OCI-LY7 (cell line): Measurements from ENCODE around the gene HAND1. TPM values are rescaled to one million over a fixed set of nuclear protein-coding genes. Genes with fewer than 3 reads are reported as not detected.

ENCODE experiments used
- BruUV-seq: library from RNA; stranded (reverse); fragments of 400-500 nt; replicated peaks from 2 replicates; lab custom pipeline; 2021; lab: Mats Ljungman, UMichigan
- CTCF ChIA-PET: fragments of 300-600 bp; sonication (Branson Sonifier 250); formaldehyde crosslinking; loops from one replicate; lab custom pipeline; 2022; ENCODE audit warnings: antibody characterized with exemption; ENCODE audit not compliant: unreplicated experiment; lab: Charles Lee
- POLR2A ChIA-PET: fragments of 300-600 bp; sonication (Branson Sonifier 250); formaldehyde crosslinking; loops from one replicate; lab custom pipeline; 2022; ENCODE audit warnings: antibody characterized with exemption; lab: Charles Lee
- DNase-seq: peaks from one replicate; pipeline ENCODE4 v3.0.0-alpha.2; 2015; ENCODE audit warnings: low spot score
- H2AFZ ChIP-seq: fragments of 200-600 bp; sonication (generic), shearing (Covaris generic); 2 replicates; pipeline ENCODE4 v1.6.1; 2014; ENCODE audit warnings: mild to moderate bottlenecking, antibody characterized with exemption, low read length, moderate library complexity
- H3K27ac ChIP-seq: fragments of 200-600 bp; sonication (generic); 2 replicates; pipeline ENCODE4 v1.5.1; 2014; ENCODE audit warnings: mixed run types, low read depth, mild to moderate bottlenecking, moderate library complexity, low read length, inconsistent platforms; ENCODE audit not compliant: poor library complexity, severe bottlenecking
- H3K36me3 ChIP-seq: fragments of 200-600 bp; sonication (generic); 2 replicates; pipeline ENCODE4 v1.6.1; 2014; ENCODE audit warnings: mild to moderate bottlenecking, antibody characterized with exemption, low read length, moderate library complexity, mixed read lengths; ENCODE audit not compliant: insufficient read depth
- H3K4me1 ChIP-seq: fragments of 200-600 bp; sonication (generic); 2 replicates; pipeline ENCODE4 v1.5.1; 2014; ENCODE audit warnings: mild to moderate bottlenecking, low read length; ENCODE audit not compliant: insufficient read depth, poor library complexity, severe bottlenecking
- H3K4me2 ChIP-seq: fragments of 200-600 bp; sonication (generic); 2 replicates; pipeline ENCODE4 v1.6.1; 2014; ENCODE audit warnings: mild to moderate bottlenecking, low read length
- H3K4me3 ChIP-seq: fragments of 200-600 bp; sonication (generic); 2 replicates; pipeline ENCODE4 v1.5.1; 2014; ENCODE audit warnings: mild to moderate bottlenecking, low read depth, low read length; ENCODE audit not compliant: poor library complexity, severe bottlenecking
- H3K79me2 ChIP-seq: fragments of 200-600 bp; sonication (generic); 2 replicates; pipeline ENCODE4 v1.6.1; 2016; ENCODE audit warnings: low read depth, mild to moderate bottlenecking, low read length, moderate library complexity, mixed read lengths; ENCODE audit not compliant: insufficient read depth
- H3K9me2 ChIP-seq: fragments of 200-600 bp; sonication (generic); 2 replicates; pipeline ENCODE4 v1.6.1; 2016; ENCODE audit warnings: mild to moderate bottlenecking, low read length, mixed read lengths; ENCODE audit not compliant: insufficient read depth
- H3K9me3 ChIP-seq: fragments of 200-600 bp; sonication (generic); 2 replicates; pipeline ENCODE4 v1.6.1; 2014; ENCODE audit warnings: mild to moderate bottlenecking, mixed run types, low read length, mixed read lengths
- H4K20me1 ChIP-seq: fragments of 200-600 bp; sonication (generic); 2 replicates; pipeline ENCODE4 v1.6.1; 2014; ENCODE audit warnings: mild to moderate bottlenecking, antibody characterized with exemption, low read length, moderate library complexity, mixed read lengths; ENCODE audit not compliant: insufficient read depth
- CTCF ChIP-seq: fragments of 200-600 bp; sonication (generic); conservative IDR thresholded peaks from 2 replicates; pipeline ENCODE4 v1.5.1; 2014; ENCODE audit warnings: mild to moderate bottlenecking, antibody characterized with exemption, low read length, moderate library complexity, mixed read lengths
- EZH2phosphoT487 ChIP-seq: fragments of 200-600 bp; sonication (generic); IDR thresholded peaks from 2 replicates; pipeline ENCODE4 v1.6.1; 2018; ENCODE audit warnings: low read depth, borderline replicate concordance, mild to moderate bottlenecking, mixed run types, antibody characterized with exemption, low read length, moderate library complexity, mixed read lengths
- intact Hi-C: fragments of 100-400 bp; cut with micrococcal nuclease; formaldehyde crosslinking; loops from one replicate; pipeline ENCODE4 v1.10.0; 2022; ENCODE audit not compliant: unreplicated experiment
- total RNA-seq, 2 experiments: library from RNA; depleted of rRNA in 1 of 2; stranded (reverse); fragments of >200 nt in 1 of 2; shearing (Covaris generic) in 1 of 2; gene quantifications; 2 replicates each; pipeline ENCODE4 v1.2.3, GENCODE V29; 2014 to 2022

HAND1 gene
- total RNA-seq, 2 experiments from 2014 or later, result not detected

- no peaks in the 10 kb centered on the region for H4K20me1 ChIP-seq
- intact Hi-C loops, result no loop called here
- no peaks in the 10 kb centered on the region for H3K4me1 ChIP-seq
- no peak for DNase-seq
- H3K9me2 ChIP-seq, result no peaks in the 10 kb centered on the region
- H3K36me3 ChIP-seq, result no peaks in the 10 kb centered on the region
- CTCF ChIA-PET, result no interaction called here
- POLR2A ChIA-PET, result interaction anchor here (0.7 to 1.1 kb wide), 3 partner anchors 9 to 178 kb away, joined by 3 read pairs; no protein-coding TSS in a partner anchor
- no peak overlapping the region for H3K4me2 ChIP-seq
- no peak for TF ChIP-seq CTCF
- no peak overlapping the region for H2AFZ ChIP-seq
- BruUV-seq, result no TSS peak
- H3K79me2 ChIP-seq, result no peaks in the 10 kb centered on the region
- no peak overlapping the region for H3K4me3 ChIP-seq
- H3K27ac ChIP-seq, result no peak overlapping the region
- no peaks in the 10 kb centered on the region for H3K9me3 ChIP-seq
Measured at GRCh38 chr5:154470137-154470536, 7.9 kb downstream of the HAND1 start.

- TF ChIP-seq CTCF, result peak; percentile 94
- no peak for TF ChIP-seq EZH2phosphoT487
- DNase-seq, result peak; percentile 69
- Histone ChIP-seq H4K20me1 (no peaks in the 10 kb centered on the region), H3K4me3 (no peak overlapping the region), H3K36me3 (no peaks in the 10 kb centered on the region), H3K4me2 (no peak overlapping the region), H3K4me1 (no peaks in the 10 kb centered on the region), H3K27ac (no peak overlapping the region), H3K9me3 (no peaks in the 10 kb centered on the region), H3K79me2 (no peaks in the 10 kb centered on the region), H3K9me2 (no peaks in the 10 kb centered on the region), H2AFZ (no peak overlapping the region)
- ChIA-PET CTCF (interaction anchor here (0.9 kb wide), 1 partner anchor 18 kb away, joined by 3 read pairs; no protein-coding TSS in a partner anchor), POLR2A (interaction anchor here (0.7 kb wide), 1 partner anchor 73 kb away, joined by 3 read pairs; no protein-coding TSS in a partner anchor)
- BruUV-seq, result no TSS peak
- intact Hi-C loops, result loop anchor here (1.0 kb wide), 2 partner anchors 108 to 142 kb away; no protein-coding TSS in a partner anchor
Measured at GRCh38 chr5:154467655-154468354, 10.2 kb downstream of the HAND1 start.

- POLR2A ChIA-PET, result interaction anchor here (0.5 to 0.7 kb wide), 2 partner anchors 178 to 377 kb away, joined by 3 to 4 read pairs; no protein-coding TSS in a partner anchor
- CTCF ChIA-PET, result interaction anchor here (0.6 to 0.9 kb wide), 2 partner anchors 17 to 112 kb away, joined by 3 read pairs; no protein-coding TSS in a partner anchor
- TF ChIP-seq CTCF (no peak), EZH2phosphoT487 (no peak)
Measured at GRCh38 chr5:154466671-154467070, 11.4 kb downstream of the HAND1 start.

More at GRCh38 chr5:154466671-154467070, 11.4 kb downstream of the HAND1 start:
- Histone ChIP-seq H2AFZ (no peak overlapping the region), H4K20me1 (no peaks in the 10 kb centered on the region), H3K4me3 (no peak overlapping the region), H3K36me3 (no peaks in the 10 kb centered on the region), H3K9me2 (no peaks in the 10 kb centered on the region), H3K4me1 (no peaks in the 10 kb centered on the region), H3K79me2 (no peaks in the 10 kb centered on the region), H3K4me2 (no peak overlapping the region), H3K27ac (no peak overlapping the region), H3K9me3 (no peaks in the 10 kb centered on the region)
- no peak for DNase-seq
- no TSS peak for BruUV-seq
- intact Hi-C loops, result loop anchor here (1.0 kb wide), 2 partner anchors 110 to 144 kb away; no protein-coding TSS in a partner anchor
